ENCODE results near the gene IL1RAP.

The IL1RAP gene

DNA sequence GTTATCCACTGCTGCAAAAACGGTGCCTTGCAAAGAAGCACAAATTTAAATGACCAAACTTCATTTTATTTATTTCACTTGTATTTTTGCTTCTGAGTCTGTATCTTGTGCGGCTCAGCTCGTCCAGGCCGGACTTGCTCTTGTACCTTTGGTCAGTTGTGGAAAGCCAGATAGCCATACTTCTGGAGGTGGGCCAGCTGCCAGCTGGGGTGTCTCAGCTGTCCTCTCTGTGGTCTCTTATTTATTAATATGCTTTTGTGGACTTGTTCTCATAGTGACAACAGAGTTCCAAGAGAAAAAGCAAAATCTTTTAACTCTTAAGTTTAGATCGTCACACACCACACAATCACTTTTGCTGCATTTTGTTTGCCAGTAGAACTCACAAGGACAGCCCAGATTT lies 87.7 kb downstream of the IL1RAP start:
- H3K27ac ChIP-seq = no peak overlapping the region
- TF ChIP-seq, protein P1, sequence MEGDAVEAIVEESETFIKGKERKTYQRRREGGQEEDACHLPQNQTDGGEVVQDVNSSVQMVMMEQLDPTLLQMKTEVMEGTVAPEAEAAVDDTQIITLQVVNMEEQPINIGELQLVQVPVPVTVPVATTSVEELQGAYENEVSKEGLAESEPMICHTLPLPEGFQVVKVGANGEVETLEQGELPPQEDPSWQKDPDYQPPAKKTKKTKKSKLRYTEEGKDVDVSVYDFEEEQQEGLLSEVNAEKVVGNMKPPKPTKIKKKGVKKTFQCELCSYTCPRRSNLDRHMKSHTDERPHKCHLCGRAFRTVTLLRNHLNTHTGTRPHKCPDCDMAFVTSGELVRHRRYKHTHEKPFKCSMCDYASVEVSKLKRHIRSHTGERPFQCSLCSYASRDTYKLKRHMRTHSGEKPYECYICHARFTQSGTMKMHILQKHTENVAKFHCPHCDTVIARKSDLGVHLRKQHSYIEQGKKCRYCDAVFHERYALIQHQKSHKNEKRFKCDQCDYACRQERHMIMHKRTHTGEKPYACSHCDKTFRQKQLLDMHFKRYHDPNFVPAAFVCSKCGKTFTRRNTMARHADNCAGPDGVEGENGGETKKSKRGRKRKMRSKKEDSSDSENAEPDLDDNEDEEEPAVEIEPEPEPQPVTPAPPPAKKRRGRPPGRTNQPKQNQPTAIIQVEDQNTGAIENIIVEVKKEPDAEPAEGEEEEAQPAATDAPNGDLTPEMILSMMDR (conservative IDR thresholded peaks at IDR 0.05) = no peak

DNA sequence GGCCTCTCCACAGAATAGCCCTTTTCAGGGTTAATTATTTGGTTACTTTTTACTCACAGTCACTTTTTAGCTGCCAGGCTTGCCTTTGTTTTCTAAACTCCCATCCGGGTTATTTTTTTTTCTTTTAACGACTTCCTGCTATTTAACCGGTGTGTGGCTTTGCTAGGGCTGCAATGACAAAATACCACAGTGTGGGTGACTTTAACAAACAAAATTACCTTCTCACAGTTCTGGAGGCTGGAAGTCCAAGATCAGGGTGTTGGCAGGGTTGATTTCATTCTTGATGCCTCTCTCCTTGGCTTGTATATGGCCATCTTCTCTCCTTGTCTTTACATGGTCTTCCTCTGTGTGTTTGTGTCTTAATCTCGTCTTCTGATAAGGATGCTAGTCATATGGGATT lies 91.5 kb downstream of the IL1RAP start:
- H3K27ac ChIP-seq = no peak overlapping the region
- TF ChIP-seq, protein P1 (conservative IDR thresholded peaks at IDR 0.05) = no peak
- TF ChIP-seq ZFX (IDR thresholded peaks at IDR 0.05) = no peak

DNA sequence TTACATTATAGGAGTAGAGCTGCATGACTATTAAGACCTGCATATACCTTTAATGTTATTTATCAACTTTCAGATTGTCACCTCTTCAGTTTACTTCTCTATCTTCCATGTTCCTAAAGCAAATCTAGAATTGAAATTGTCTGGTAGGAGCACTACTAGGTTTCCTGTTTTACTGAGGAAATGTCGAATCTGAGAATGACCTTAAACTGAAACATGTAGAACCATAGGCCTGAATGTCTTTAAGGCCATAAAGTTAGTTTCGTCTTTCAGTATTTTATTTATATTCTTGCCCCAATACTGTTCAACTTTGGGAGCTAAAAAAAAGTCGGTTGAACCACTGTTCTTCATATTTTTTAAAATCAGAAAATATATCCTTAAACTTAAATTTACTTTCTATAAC lies 92.7 kb downstream of the IL1RAP start:
- H3K27ac ChIP-seq = no peak overlapping the region
- TF ChIP-seq, protein P1 (conservative IDR thresholded peaks at IDR 0.05) = no peak
- TF ChIP-seq ZFX (IDR thresholded peaks at IDR 0.05) = no peak

DNA sequence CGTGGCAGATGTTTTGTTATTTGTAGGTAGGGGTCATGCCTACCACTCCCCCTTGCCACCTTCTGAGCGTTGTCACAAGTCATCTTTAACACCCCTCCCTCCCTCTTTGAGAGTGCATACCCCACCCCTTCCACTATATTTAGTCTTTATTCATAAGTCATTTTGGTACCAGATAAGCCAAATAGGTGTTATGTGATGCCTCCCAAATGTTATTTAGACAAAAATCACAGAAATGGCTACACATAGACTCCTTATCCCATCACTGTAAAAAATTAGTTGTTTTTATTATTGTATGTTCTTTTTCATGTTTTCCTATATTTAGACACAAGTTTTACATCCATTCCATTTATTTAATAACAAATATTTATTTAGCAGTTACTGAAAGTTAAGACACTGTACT lies 93.1 kb downstream of the IL1RAP start:
- no peak overlapping the region for H3K27ac ChIP-seq
- no peak for TF ChIP-seq ZFX (IDR thresholded peaks at IDR 0.05)
- TF ChIP-seq, protein P1 (conservative IDR thresholded peaks at IDR 0.05) = no peak

DNA sequence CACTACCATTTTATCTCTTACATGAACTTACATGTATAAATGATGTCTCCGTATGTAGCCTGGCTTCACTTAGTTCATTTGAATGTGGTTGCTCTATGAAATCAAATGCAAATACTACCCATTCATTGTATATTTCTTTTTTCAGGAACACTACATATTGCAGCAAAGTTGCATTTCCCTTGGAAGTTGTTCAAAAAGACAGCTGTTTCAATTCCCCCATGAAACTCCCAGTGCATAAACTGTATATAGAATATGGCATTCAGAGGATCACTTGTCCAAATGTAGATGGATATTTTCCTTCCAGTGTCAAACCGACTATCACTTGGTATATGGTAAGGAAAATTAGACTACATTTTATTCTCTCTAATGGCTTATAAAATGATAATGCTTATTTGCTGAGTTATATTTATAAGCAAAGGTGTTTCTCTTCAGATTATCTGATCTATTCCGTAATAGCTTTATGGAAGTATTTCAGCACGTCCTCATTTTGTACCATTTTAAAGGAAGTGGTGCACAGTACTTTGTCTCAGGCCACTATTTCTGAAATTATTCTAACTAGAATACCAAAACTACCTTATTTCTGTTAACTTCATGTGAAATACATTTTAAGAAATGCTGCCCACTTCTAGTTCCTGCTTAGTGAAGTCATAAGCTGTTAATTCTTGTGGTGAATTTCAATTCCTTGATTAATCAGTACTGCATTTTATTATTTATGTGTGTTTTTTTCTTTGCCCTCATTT lies 95.1 kb downstream of the IL1RAP start:
- no peak overlapping the region for H3K27ac ChIP-seq
- TF ChIP-seq, protein P1 (conservative IDR thresholded peaks at IDR 0.05) = no peak
- no peak for TF ChIP-seq ZFX (IDR thresholded peaks at IDR 0.05)

DNA sequence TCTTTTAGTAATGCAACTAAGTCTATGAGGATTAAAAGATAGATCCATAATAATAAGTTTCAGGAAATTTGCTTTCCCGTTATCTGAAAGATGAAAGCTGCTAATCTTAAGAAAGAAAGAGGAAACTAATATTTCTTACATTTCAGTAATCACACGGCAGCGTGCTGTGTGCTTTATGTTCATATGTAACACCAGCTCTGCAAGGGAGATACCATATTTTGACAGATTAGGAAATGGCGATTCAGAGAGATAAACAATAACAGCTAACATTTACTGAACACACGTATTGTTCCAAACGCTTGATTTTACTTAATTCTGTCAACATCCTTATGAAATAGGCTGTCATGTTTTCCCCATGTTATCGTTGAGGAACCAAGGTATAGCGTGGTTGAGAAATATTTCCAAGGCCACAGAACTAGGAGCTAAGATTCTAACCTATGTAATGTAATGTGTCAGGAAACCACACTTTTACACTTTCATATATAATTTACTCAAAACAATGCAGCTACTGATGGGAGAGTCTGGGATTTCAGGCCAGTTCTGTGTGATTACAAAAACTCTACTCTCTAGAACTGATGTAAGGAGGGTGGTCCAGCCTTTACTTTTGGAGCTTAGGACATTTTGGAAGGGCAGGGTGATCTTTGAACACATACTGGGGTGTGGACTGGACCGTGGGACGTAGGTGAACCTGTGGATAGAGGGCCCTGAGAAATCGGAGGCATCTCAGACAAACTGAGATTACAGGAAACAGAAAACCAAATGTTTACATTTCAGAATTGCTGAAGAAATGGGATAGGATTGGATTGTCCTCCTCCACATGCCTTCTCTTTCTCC lies 100.6 kb downstream of the IL1RAP start:
- no peak overlapping the region for H3K27ac ChIP-seq
- TF ChIP-seq, protein P1 (conservative IDR thresholded peaks at IDR 0.05) = no peak
- no peak for TF ChIP-seq ZFX (IDR thresholded peaks at IDR 0.05)

DNA sequence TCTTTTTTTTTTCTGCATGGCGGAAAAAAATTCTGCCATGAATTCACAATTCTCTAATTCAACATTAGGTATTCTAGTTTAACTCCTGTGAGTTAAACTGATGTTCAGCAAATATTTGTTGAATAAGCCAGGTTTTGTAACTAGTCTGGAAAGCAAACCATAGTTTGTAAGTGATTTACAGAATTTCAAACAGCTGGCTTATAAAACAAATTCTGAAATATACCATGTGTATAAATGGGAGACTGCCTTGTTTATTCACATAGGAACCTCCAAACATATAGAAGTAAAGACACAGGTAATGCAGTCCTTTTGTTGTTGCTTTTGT lies 101.1 kb downstream of the IL1RAP start:
- TF ChIP-seq, protein P1 (conservative IDR thresholded peaks at IDR 0.05) = no peak
- no peak overlapping the region for H3K27ac ChIP-seq

Data from C4-2B (cell line).